Measurements from ENCODE around the gene TET2.

GRCh38 chr4:105150503-105150902, 3.8 kb downstream of the TET2 start:
- no peak for TF ChIP-seq CTCF (IDR thresholded peaks at IDR 0.05)
- no peak for TF ChIP-seq EP300 (IDR thresholded peaks at IDR 0.05)
- no peak for TF ChIP-seq POLR2A (IDR thresholded peaks at IDR 0.05; ENCODE audit: low read depth)
- TF ChIP-seq POLR2AphosphoS5 (IDR thresholded peaks at IDR 0.05): no peak
